PC-9 (cell line): ENCODE results near the gene FNDC3B. TPM values are rescaled to one million over a fixed set of nuclear protein-coding genes. Genes with fewer than 3 reads are reported as not detected.

Experiments
- BruUV-seq: library from RNA; stranded (reverse); fragments of 400-500 nt; replicated peaks from 2 replicates; lab custom pipeline; 2021; lab: Mats Ljungman, UMichigan
- CTCF ChIA-PET: fragments of 300-600 bp; sonication (Branson Sonifier 250); formaldehyde crosslinking; loops from one replicate; lab custom pipeline; 2022; ENCODE audit warnings: antibody characterized with exemption; lab: Charles Lee
- POLR2A ChIA-PET: fragments of 300-600 bp; sonication (Branson Sonifier 250); formaldehyde crosslinking; loops from one replicate; lab custom pipeline; 2022; ENCODE audit warnings: antibody characterized with exemption; ENCODE audit not compliant: unreplicated experiment; lab: Charles Lee
- DNase-seq, 2 experiments: peaks; one replicate each; pipeline versions ENCODE4 v3.0.0 to v3.0.0-alpha.2; 2015 to 2022; ENCODE audit warnings: mixed read lengths in 1 of 2
- H2AFZ ChIP-seq: fragments of 200-600 bp; sonication (generic); 2 replicates; pipeline ENCODE4 v1.8.1; 2017; ENCODE audit warnings: antibody characterized with exemption
- H3F3A ChIP-seq: fragments of 200-600 bp; sonication (generic); 2 replicates; pipeline ENCODE4 v1.8.1; 2017; ENCODE audit warnings: antibody characterized with exemption, mild to moderate bottlenecking, low read depth; ENCODE audit not compliant: insufficient read depth
- H3K27ac ChIP-seq: fragments of 200-600 bp; sonication (generic); 2 replicates; pipeline ENCODE4 v1.6.1; 2016; ENCODE audit warnings: mixed run types
- H3K27me3 ChIP-seq: fragments of 200-600 bp; sonication (generic); 2 replicates; pipeline ENCODE4 v1.6.1; 2016; ENCODE audit warnings: low read depth, mixed run types; ENCODE audit not compliant: insufficient read depth
- H3K36me3 ChIP-seq: fragments of 200-600 bp; sonication (generic); 2 replicates; pipeline ENCODE4 v1.6.1; 2016; ENCODE audit warnings: low read depth, mixed run types
- H3K4me1 ChIP-seq: fragments of 200-600 bp; sonication (generic); replicated peaks from 2 replicates; pipeline ENCODE4 v1.6.1; 2016; ENCODE audit warnings: mixed run types; ENCODE audit not compliant: insufficient read depth
- H3K4me2 ChIP-seq: fragments of 200-600 bp; sonication (generic); 2 replicates; pipeline ENCODE4 v1.6.1; 2017; ENCODE audit warnings: mixed run types
- H3K4me3 ChIP-seq: fragments of 200-600 bp; sonication (generic); 2 replicates; pipeline ENCODE4 v1.6.1; 2016; ENCODE audit warnings: mixed run types
- H3K79me2 ChIP-seq: fragments of 200-600 bp; sonication (generic); 2 replicates; pipeline ENCODE4 v1.6.1; 2017; ENCODE audit warnings: low read depth, mixed run types
- H3K9me2 ChIP-seq: fragments of 200-600 bp; sonication (generic); 2 replicates; pipeline ENCODE4 v1.8.1; 2017; ENCODE audit warnings: mild to moderate bottlenecking; ENCODE audit not compliant: insufficient read depth
- H3K9me3 ChIP-seq: fragments of 200-600 bp; sonication (generic); 2 replicates; pipeline ENCODE4 v1.8.1; 2016; ENCODE audit warnings: low read depth; ENCODE audit not compliant: insufficient read depth
- H4K20me1 ChIP-seq: fragments of 200-600 bp; sonication (generic); 2 replicates; pipeline ENCODE4 v1.8.1; 2017; ENCODE audit not compliant: insufficient read depth
- EZH2 ChIP-seq: fragments of 200-600 bp; sonication (generic); IDR thresholded peaks from 2 replicates; pipeline ENCODE4 v1.8.0; 2017; ENCODE audit warnings: antibody characterized with exemption, low read depth
- intact Hi-C: fragments of 100-400 bp; cut with micrococcal nuclease; formaldehyde crosslinking; loops from one replicate; pipeline ENCODE4 v1.10.0; 2022; ENCODE audit not compliant: unreplicated experiment
- total RNA-seq: library from RNA; stranded (reverse); gene quantifications from 2 replicates; pipeline ENCODE4 v1.2.3, GENCODE V29; 2021
- TF ChIP-seq, protein P1 (sequence below): fragments of 200-600 bp; sonication (generic); conservative IDR thresholded peaks from 2 replicates; pipeline ENCODE4 v1.6.1; 2017; ENCODE audit warnings: mixed run types, antibody characterized with exemption, mild to moderate bottlenecking, moderate library complexity

Gene FNDC3B
- total RNA-seq, 1 experiment from 2014 or later = 106 TPM

DNA sequence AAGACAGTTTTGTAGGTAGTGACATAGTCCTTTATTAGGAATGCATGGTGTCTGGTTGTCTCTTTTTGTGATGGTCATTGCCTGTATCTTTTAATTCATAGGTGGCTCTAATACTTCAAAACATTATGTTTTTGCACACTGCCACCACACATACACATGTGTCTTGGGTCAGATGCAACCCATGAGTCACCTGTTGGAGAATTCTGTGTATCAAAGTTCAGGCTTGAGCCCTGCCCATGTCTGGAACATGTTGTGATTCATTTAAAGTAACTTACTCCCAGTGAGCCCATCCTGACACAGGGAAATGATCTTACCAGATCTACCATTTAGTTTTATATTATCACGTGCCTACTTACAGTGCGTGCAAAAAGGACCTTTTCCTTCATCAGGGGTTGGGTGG lies 266.2 kb downstream of the FNDC3B start:
- Histone ChIP-seq H3F3A (peaks cover 75% of the 10 kb centered on the region), H3K79me2 (peaks cover 69% of the 10 kb centered on the region), H3K9me3 (peaks cover 7% of the 10 kb centered on the region; the same call in 1 of the 2 replicates), H2AFZ (no peak overlapping the region), H3K4me3 (0 out of 2 replicates have a peak overlapping the region, but pooled peaks have one; percentile 2), H3K9me2 (no peaks in the 10 kb centered on the region), H3K27me3 (no peaks in the 10 kb centered on the region), H3K36me3 (peaks cover 89% of the 10 kb centered on the region), H3K4me2 (peak overlapping the region; percentile 52), H4K20me1 (peaks cover 3% of the 10 kb centered on the region; the same call in 1 of the 2 replicates), H3K4me1 (peaks cover 46% of the 10 kb centered on the region), H3K27ac (peak overlapping the region; percentile 78)
- intact Hi-C loops = loop anchor here (5.0 kb wide), 1 partner anchor 493 kb away; the partner anchor contains the start of gene PLD1
- POLR2A ChIA-PET = no interaction called here
- peak in 1 of 2 experiments; percentile 87 for DNase-seq
- BruUV-seq = no TSS peak
- CTCF ChIA-PET = no interaction called here
- no peak for TF ChIP-seq EZH2
- TF ChIP-seq, protein P1, sequence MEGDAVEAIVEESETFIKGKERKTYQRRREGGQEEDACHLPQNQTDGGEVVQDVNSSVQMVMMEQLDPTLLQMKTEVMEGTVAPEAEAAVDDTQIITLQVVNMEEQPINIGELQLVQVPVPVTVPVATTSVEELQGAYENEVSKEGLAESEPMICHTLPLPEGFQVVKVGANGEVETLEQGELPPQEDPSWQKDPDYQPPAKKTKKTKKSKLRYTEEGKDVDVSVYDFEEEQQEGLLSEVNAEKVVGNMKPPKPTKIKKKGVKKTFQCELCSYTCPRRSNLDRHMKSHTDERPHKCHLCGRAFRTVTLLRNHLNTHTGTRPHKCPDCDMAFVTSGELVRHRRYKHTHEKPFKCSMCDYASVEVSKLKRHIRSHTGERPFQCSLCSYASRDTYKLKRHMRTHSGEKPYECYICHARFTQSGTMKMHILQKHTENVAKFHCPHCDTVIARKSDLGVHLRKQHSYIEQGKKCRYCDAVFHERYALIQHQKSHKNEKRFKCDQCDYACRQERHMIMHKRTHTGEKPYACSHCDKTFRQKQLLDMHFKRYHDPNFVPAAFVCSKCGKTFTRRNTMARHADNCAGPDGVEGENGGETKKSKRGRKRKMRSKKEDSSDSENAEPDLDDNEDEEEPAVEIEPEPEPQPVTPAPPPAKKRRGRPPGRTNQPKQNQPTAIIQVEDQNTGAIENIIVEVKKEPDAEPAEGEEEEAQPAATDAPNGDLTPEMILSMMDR = no peak

- Histone ChIP-seq H3F3A (peaks cover 74% of the 10 kb centered on the region), H3K79me2 (peaks cover 73% of the 10 kb centered on the region), H3K4me3 (0 out of 2 replicates have a peak overlapping the region, but pooled peaks have one; percentile 2), H3K27ac (peak overlapping the region; percentile 78), H3K9me3 (peaks cover 7% of the 10 kb centered on the region; the same call in 1 of the 2 replicates), H3K4me2 (peak overlapping the region; percentile 52), H3K9me2 (no peaks in the 10 kb centered on the region), H3K27me3 (no peaks in the 10 kb centered on the region), H4K20me1 (peaks cover 3% of the 10 kb centered on the region; the same call in 1 of the 2 replicates), H3K36me3 (peaks cover 90% of the 10 kb centered on the region), H2AFZ (no peak overlapping the region), H3K4me1 (peaks cover 46% of the 10 kb centered on the region)
- TF ChIP-seq, protein P1 = no peak
- no peak for TF ChIP-seq EZH2
- no TSS peak for BruUV-seq
- no peak for DNase-seq
- intact Hi-C loops = loop anchor here (5.0 kb wide), 1 partner anchor 494 kb away; the partner anchor contains the start of gene PLD1
- CTCF ChIA-PET = no interaction called here
- POLR2A ChIA-PET = no interaction called here
Observed at GRCh38 chr3:172305974-172306373, 266.6 kb downstream of the FNDC3B start.

DNA sequence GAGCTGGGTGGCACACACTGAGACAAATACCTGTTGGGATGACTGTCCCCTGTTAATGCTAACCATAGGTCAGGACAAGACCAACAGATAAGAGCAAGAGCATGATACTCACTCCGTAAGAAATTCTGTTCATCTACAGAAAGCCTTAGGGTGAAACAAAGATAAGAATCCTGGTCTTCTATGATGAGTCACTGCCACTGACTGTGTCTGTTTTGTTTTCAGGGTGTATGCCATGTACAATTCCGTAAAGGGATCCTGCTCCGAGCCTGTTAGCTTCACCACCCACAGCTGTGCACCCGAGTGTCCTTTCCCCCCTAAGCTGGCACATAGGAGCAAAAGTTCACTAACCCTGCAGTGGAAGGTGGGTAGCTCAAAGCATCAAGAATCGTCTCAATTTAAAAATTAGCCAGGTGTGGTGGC lies 267.8 kb downstream of the FNDC3B start:
- intact Hi-C loops = loop anchor here (1.0 to 5.0 kb wide), 3 partner anchors 8 to 495 kb away; partner anchors contain the start of gene PLD1
- BruUV-seq = no TSS peak
- peak; percentile 53 to 97 for DNase-seq

More for the DNA sequence above, 267.8 kb downstream of the FNDC3B start:
- no peak overlapping the region for H2AFZ ChIP-seq
- H3K9me2 ChIP-seq = no peaks in the 10 kb centered on the region
- ChIA-PET CTCF (interaction anchor here (1.0 kb wide), 1 partner anchor 328 kb away, joined by 3 read pairs; no protein-coding TSS in a partner anchor), POLR2A (interaction anchor here (0.5 to 0.6 kb wide), 2 partner anchors 8 to 25 kb away, joined by 4 to 6 read pairs; no protein-coding TSS in a partner anchor)
- peaks cover 66% of the 10 kb centered on the region for H3K79me2 ChIP-seq
- TF ChIP-seq, protein P1 = no peak
- no peak for TF ChIP-seq EZH2
- H3K9me3 ChIP-seq = peaks cover 7% of the 10 kb centered on the region; the same call in 1 of the 2 replicates
- peak overlapping the region; percentile 78 for H3K27ac ChIP-seq
- H3K4me3 ChIP-seq = no peak overlapping the region
- peaks cover 46% of the 10 kb centered on the region for H3K4me1 ChIP-seq
- H3F3A ChIP-seq = peaks cover 74% of the 10 kb centered on the region
- peaks cover 86% of the 10 kb centered on the region for H3K36me3 ChIP-seq
- H4K20me1 ChIP-seq = peaks cover 3% of the 10 kb centered on the region; the same call in 1 of the 2 replicates
- peak overlapping the region; percentile 52 for H3K4me2 ChIP-seq
- no peaks in the 10 kb centered on the region for H3K27me3 ChIP-seq
